Cardiac fibroblast (primary cell): ENCODE measurements around the gene MAST2.

Experiments used
- DNase-seq, 2 donors: peaks; one replicate each; pipeline versions ENCODE4 v3.0.0 to v3.0.0-alpha.2; 2010; ENCODE audit warnings: low read depth in 2 of 2
- H3K4me3 ChIP-seq, 2 donors: replicated peaks in 1 of 2; 1 replicate in 1 of 2; 2 replicates in 1 of 2; pipeline ENCODE4 v1.5.1; 2011; ENCODE audit warnings: low read depth in 2 of 2, low read length in 2 of 2, mild to moderate bottlenecking in 2 of 2, moderate library complexity in 1 of 2
- CTCF ChIP-seq: IDR thresholded peaks from one replicate; pipeline ENCODE4 v1.5.1; 2011; ENCODE audit warnings: low read depth, mild to moderate bottlenecking, low read length, inconsistent platforms

Gene MAST2

DNA sequence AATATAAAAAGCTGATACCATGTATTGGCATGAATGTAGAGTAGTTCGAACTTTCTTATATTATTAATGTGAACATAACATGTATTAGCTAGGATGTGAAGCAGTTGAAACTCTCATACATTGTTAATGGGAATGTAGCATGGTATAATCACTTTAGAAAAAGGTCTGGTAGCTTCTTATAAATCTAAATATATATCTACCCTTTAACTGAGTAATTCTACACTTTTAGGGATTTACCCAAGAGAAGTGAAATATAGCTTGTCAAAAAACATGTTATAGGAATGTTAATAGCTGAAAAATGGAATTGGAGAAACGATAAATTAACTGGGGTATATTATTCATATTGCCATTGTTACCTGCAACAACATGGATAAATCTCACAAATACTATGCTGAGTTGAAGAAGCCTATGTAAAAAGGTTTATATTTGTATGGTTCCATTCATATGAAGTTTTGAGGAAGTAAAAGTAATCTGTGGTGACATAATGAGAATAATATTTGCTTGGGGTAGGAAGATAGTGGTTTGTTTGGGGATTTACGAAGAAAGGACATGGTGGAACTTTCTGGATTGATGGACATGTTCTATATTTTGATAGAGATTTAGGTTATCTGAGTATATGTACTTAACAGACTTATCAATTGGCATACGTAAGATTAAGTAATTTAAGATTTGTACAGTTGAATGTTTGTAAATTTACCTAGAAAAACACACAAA, 76.6 kb downstream of the MAST2 start:
- no peak for DNase-seq
- no peak for TF ChIP-seq CTCF
- no peak overlapping the region for H3K4me3 ChIP-seq

DNA sequence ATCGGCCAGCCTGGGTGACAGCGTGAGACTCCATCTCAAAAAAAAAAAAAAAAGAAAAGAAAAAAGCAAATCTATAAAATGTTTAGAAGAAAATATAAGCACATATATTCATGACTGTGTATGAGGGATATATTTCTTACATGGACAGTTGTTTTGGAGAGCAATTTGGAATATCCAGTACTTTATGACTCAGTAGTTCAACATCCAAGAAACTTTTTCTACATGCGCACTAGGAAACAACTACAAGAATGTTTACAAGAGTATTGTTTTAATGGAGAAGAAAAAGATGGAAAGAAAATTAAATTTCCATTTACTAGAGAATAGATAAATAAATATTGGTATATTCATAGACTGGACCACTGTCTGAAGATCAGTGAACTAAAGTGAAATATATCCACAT, 77.5 kb downstream of the MAST2 start:
- DNase-seq, result peak in 1 of 2 donors; percentile 49
- no peak for TF ChIP-seq CTCF
- H3K4me3 ChIP-seq, result no peak overlapping the region

GRCh38 chr1:45883658-45884057, 80.2 kb downstream of the MAST2 start:
- peak in 1 of 2 donors; percentile 65 for DNase-seq
- no peak for TF ChIP-seq CTCF
- no peak overlapping the region for H3K4me3 ChIP-seq

DNA sequence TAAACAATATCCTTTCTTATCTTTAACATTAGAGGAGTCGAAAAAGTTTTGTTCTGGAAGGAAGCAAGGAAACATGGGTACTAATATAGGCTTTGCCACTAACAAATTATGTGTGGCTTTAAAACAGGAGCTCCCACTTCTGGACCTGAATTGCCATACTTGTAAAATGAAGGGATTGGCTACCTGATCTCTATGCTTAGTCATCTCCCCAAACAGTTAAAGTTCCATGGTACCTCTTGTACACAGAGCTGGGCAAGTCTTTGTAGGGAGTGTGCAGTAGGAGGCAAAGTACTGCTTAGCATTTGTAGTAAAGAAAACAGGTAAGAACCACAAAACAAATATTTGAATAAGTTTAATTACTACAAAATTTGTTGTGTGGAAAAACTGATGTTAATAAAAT, 81.3 kb downstream of the MAST2 start:
- no peak for TF ChIP-seq CTCF
- no peak for DNase-seq
- H3K4me3 ChIP-seq, result no peak overlapping the region

- TF ChIP-seq CTCF, result no peak
- no peak for DNase-seq
- H3K4me3 ChIP-seq, result no peak overlapping the region
Measured at GRCh38 chr1:45886229-45886628, 82.8 kb downstream of the MAST2 start.

DNA sequence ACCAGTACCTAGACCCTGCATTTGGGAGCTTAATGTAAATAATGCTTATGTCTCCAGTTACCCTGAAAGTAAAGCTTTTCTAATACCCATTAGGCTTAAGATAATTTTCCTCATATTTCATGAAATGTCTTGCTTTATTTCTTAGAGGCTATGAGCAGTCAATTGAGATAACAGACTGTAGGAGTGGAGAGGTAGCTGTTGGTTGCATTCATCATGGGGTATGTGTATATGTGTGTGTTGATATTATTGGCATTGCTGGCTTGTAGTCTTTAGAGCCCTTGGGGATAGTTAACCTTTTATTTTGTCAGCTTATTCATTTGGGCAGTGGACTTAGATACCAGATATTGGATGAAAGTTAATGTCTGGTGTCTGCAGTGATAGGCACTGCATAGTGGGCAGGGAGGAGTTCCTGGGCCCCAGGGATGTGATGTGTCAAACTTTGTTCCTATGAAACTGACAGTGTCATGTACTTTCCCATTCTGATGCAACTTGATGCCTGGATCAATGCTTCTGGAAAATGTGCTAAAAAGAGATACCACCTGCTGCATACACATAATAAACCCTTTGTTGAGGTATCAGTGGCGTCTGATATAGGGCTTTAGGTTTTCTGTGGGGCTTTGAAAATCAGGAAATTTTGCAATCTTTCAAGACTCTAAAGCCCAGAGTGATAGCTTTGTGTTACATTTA, 83.9 kb downstream of the MAST2 start:
- TF ChIP-seq CTCF, result no peak
- no peak overlapping the region for H3K4me3 ChIP-seq
- DNase-seq, result no peak
